Activated CD4-positive, alpha-beta memory T cell treated with anti-CD3 and anti-CD28 coated beads for 36 hours (primary cell): ENCODE data around the gene NSG2. TPM values are rescaled to one million over a fixed set of nuclear protein-coding genes. Genes with fewer than 3 reads are reported as not detected.
"Not testable (repeated sequence)": the region's sequence is repeated elsewhere in the genome, so short reads cannot be mapped to it uniquely, and the experiment has no call there.

Experiments
- CTCF ChIA-PET: fragments of 350-600 bp; sonication (Branson Sonifier 250); formaldehyde crosslinking; loops from one replicate; lab custom pipeline; 2021; ENCODE audit warnings: antibody characterized with exemption, inconsistent platforms; lab: Charles Lee
- POLR2A ChIA-PET: fragments of 350-600 bp; sonication (Branson Sonifier 250); formaldehyde crosslinking; loops from one replicate; lab custom pipeline; 2021; ENCODE audit warnings: antibody characterized with exemption; lab: Charles Lee
- DNase-seq: peaks from one replicate; pipeline ENCODE4 v3.0.0-alpha.2; 2020
- H3K27ac Mint-ChIP-seq: one replicate; pipeline ENCODE4 v1.8.0; 2021; ENCODE audit warnings: mixed read lengths
- H3K27me3 Mint-ChIP-seq: one replicate; pipeline ENCODE4 v1.8.0; 2021; ENCODE audit warnings: mixed read lengths
- H3K36me3 Mint-ChIP-seq: one replicate; pipeline ENCODE4 v1.8.0; 2021; ENCODE audit warnings: mixed read lengths
- H3K4me1 Mint-ChIP-seq: one replicate; pipeline ENCODE4 v1.8.0; 2021; ENCODE audit warnings: low read depth, mixed read lengths
- H3K4me3 Mint-ChIP-seq: one replicate; pipeline ENCODE4 v1.8.0; 2021; ENCODE audit warnings: mild to moderate bottlenecking, mixed read lengths
- H3K9me3 Mint-ChIP-seq: one replicate; pipeline ENCODE4 v1.8.0; 2021; ENCODE audit warnings: mixed read lengths
- intact Hi-C: fragments of 100-400 bp; cut with micrococcal nuclease; formaldehyde crosslinking; loops from one replicate; pipeline ENCODE4 v1.15.1; 2023
- total RNA-seq, 2 experiments: library from RNA; stranded (reverse); gene quantifications; one replicate each; pipeline ENCODE4 v1.2.3, GENCODE V29; 2021

The NSG2 gene
- total RNA-seq, result not detected

- DNase-seq, result peak; percentile 59
- H3K27me3 Mint-ChIP-seq, result peaks cover 21% of the 10 kb centered on the region
- ChIA-PET POLR2A (no interaction called here), CTCF (interaction anchor here (1.5 kb wide), 1 partner anchor 266 kb away, joined by 8 read pairs; no protein-coding TSS in a partner anchor)
- no peak within 1 kb of the TSS for H3K4me3 Mint-ChIP-seq
- intact Hi-C loops, result no loop called here
- H3K4me1 Mint-ChIP-seq, result no peaks in the 10 kb centered on the region
- H3K9me3 Mint-ChIP-seq, result no peaks in the 10 kb centered on the region
- H3K27ac Mint-ChIP-seq, result no peak within 1 kb of the TSS
- no peaks in the 10 kb centered on the region for H3K36me3 Mint-ChIP-seq
Measured at GRCh38 chr5:174045470-174046025, at the start of gene NSG2. TSS of gene NSG2 (plus strand) at chr5:174045706. CDS start at chr5:174046756, 1,050 bp downstream.

GRCh38 chr5:173997331-173997730, 48.2 kb upstream of the NSG2 start:
- H3K27me3 Mint-ChIP-seq, result peaks cover 19% of the 10 kb centered on the region
- intact Hi-C loops, result no loop called here
- H3K36me3 Mint-ChIP-seq, result no peaks in the 10 kb centered on the region
- no peak for DNase-seq
- ChIA-PET CTCF (no interaction called here), POLR2A (no interaction called here)
- no peaks in the 10 kb centered on the region for H3K4me1 Mint-ChIP-seq
- no peak overlapping the region for H3K4me3 Mint-ChIP-seq
- H3K9me3 Mint-ChIP-seq, result no peaks in the 10 kb centered on the region
- no peak overlapping the region for H3K27ac Mint-ChIP-seq

- DNase-seq, result no peak
Measured at GRCh38 chr5:173998531-173998930, 47.0 kb upstream of the NSG2 start.

GRCh38 chr5:174000076-174000475, 45.4 kb upstream of the NSG2 start:
- no peak overlapping the region for H3K27ac Mint-ChIP-seq
- no peak overlapping the region for H3K4me3 Mint-ChIP-seq
- no peaks in the 10 kb centered on the region for H3K4me1 Mint-ChIP-seq
- H3K9me3 Mint-ChIP-seq, result no peaks in the 10 kb centered on the region
- DNase-seq, result no peak
- H3K36me3 Mint-ChIP-seq, result no peaks in the 10 kb centered on the region
- H3K27me3 Mint-ChIP-seq, result peaks cover 18% of the 10 kb centered on the region
- intact Hi-C loops, result no loop called here
- ChIA-PET CTCF (no interaction called here), POLR2A (no interaction called here)

More at GRCh38 chr5:173998531-173998930, 47.0 kb upstream of the NSG2 start:
- intact Hi-C loops, result no loop called here
- Mint-ChIP-seq H3K36me3 (no peaks in the 10 kb centered on the region), H3K4me1 (no peaks in the 10 kb centered on the region), H3K4me3 (no peak overlapping the region), H3K9me3 (no peaks in the 10 kb centered on the region), H3K27ac (no peak overlapping the region), H3K27me3 (peaks cover 20% of the 10 kb centered on the region)
- ChIA-PET CTCF (no interaction called here), POLR2A (no interaction called here)

- Mint-ChIP-seq H3K4me3 (no peak overlapping the region), H3K9me3 (no peaks in the 10 kb centered on the region), H3K27ac (no peak overlapping the region), H3K4me1 (no peaks in the 10 kb centered on the region), H3K36me3 (no peaks in the 10 kb centered on the region), H3K27me3 (peaks cover 8% of the 10 kb centered on the region)
- no peak for DNase-seq
- POLR2A ChIA-PET, result no interaction called here
- intact Hi-C loops, result no loop called here
- CTCF ChIA-PET, result no interaction called here
Measured at GRCh38 chr5:174003795-174004194, 41.7 kb upstream of the NSG2 start.

- intact Hi-C loops, result no loop called here
- Mint-ChIP-seq H3K4me1 (no peaks in the 10 kb centered on the region), H3K9me3 (no peaks in the 10 kb centered on the region)
Measured at GRCh38 chr5:174008922-174009321, 36.6 kb upstream of the NSG2 start.

GRCh38 chr5:174010365-174010764, 35.1 kb upstream of the NSG2 start:
- intact Hi-C loops, result no loop called here
- DNase-seq, result no peak
- Mint-ChIP-seq H3K4me3 (no peak overlapping the region), H3K4me1 (no peaks in the 10 kb centered on the region), H3K27ac (no peak overlapping the region), H3K9me3 (no peaks in the 10 kb centered on the region), H3K27me3 (peaks cover 6% of the 10 kb centered on the region), H3K36me3 (no peaks in the 10 kb centered on the region)
- CTCF ChIA-PET, result no interaction called here
- POLR2A ChIA-PET, result no interaction called here

More at GRCh38 chr5:174008922-174009321, 36.6 kb upstream of the NSG2 start:
- Mint-ChIP-seq H3K27ac (no peak overlapping the region), H3K27me3 (peaks cover 6% of the 10 kb centered on the region), H3K36me3 (no peaks in the 10 kb centered on the region), H3K4me3 (no peak overlapping the region)
- POLR2A ChIA-PET, result no interaction called here
- CTCF ChIA-PET, result no interaction called here
- DNase-seq, result no peak

GRCh38 chr5:174011441-174011840, 34.1 kb upstream of the NSG2 start:
- ChIA-PET POLR2A (no interaction called here), CTCF (no interaction called here)
- Mint-ChIP-seq H3K4me3 (no peak overlapping the region), H3K9me3 (no peaks in the 10 kb centered on the region), H3K4me1 (no peaks in the 10 kb centered on the region), H3K27me3 (peaks cover 2% of the 10 kb centered on the region), H3K36me3 (no peaks in the 10 kb centered on the region), H3K27ac (no peak overlapping the region)
- intact Hi-C loops, result no loop called here
- DNase-seq, result no peak

GRCh38 chr5:174020069-174020927, 25.2 kb upstream of the NSG2 start:
- peak; percentile 17 for DNase-seq
- CTCF ChIA-PET, result interaction anchor here (2.3 kb wide), 1 partner anchor 292 kb away, joined by 7 read pairs; no protein-coding TSS in a partner anchor
- intact Hi-C loops, result loop anchor here (5.0 kb wide), 1 partner anchor 292 kb away; no protein-coding TSS in a partner anchor
- H3K9me3 Mint-ChIP-seq, H3K36me3 Mint-ChIP-seq, H3K4me3 Mint-ChIP-seq, H3K27ac Mint-ChIP-seq, POLR2A ChIA-PET, H3K4me1 Mint-ChIP-seq: not testable (repeated sequence)
- peaks cover 29% of the 10 kb centered on the region for H3K27me3 Mint-ChIP-seq

GRCh38 chr5:174020928-174021304, 24.6 kb upstream of the NSG2 start:
- POLR2A ChIA-PET, result no interaction called here
- H3K27me3 Mint-ChIP-seq, result peaks cover 30% of the 10 kb centered on the region
- H3K36me3 Mint-ChIP-seq, result no peaks in the 10 kb centered on the region
- CTCF ChIA-PET, result interaction anchor here (2.3 kb wide), 1 partner anchor 291 kb away, joined by 7 read pairs; no protein-coding TSS in a partner anchor
- intact Hi-C loops, result loop anchor here (5.0 kb wide), 1 partner anchor 291 kb away; no protein-coding TSS in a partner anchor
- H3K9me3 Mint-ChIP-seq, result no peaks in the 10 kb centered on the region
- no peak for DNase-seq
- no peak overlapping the region for H3K4me3 Mint-ChIP-seq
- H3K4me1 Mint-ChIP-seq, result no peaks in the 10 kb centered on the region
- H3K27ac Mint-ChIP-seq, result no peak overlapping the region

- DNase-seq, result no peak
- H3K36me3 Mint-ChIP-seq, result no peaks in the 10 kb centered on the region
- H3K9me3 Mint-ChIP-seq, result no peaks in the 10 kb centered on the region
- H3K27me3 Mint-ChIP-seq, result peaks cover 31% of the 10 kb centered on the region
- H3K4me3 Mint-ChIP-seq, result no peak overlapping the region
- CTCF ChIA-PET, result no interaction called here
- POLR2A ChIA-PET, result no interaction called here
- intact Hi-C loops, result loop anchor here (5.0 kb wide), 1 partner anchor 290 kb away; no protein-coding TSS in a partner anchor
- H3K4me1 Mint-ChIP-seq, result no peaks in the 10 kb centered on the region
- no peak overlapping the region for H3K27ac Mint-ChIP-seq
Measured at GRCh38 chr5:174022384-174023095, 23.0 kb upstream of the NSG2 start.

GRCh38 chr5:174030286-174030685, 15.2 kb upstream of the NSG2 start:
- H3K27me3 Mint-ChIP-seq, result peaks cover 7% of the 10 kb centered on the region
- H3K27ac Mint-ChIP-seq, result no peak overlapping the region
- no peaks in the 10 kb centered on the region for H3K4me1 Mint-ChIP-seq
- no peak overlapping the region for H3K4me3 Mint-ChIP-seq
- intact Hi-C loops, result no loop called here
- H3K9me3 Mint-ChIP-seq, result peaks cover 27% of the 10 kb centered on the region
- DNase-seq, result no peak
- ChIA-PET CTCF (no interaction called here), POLR2A (no interaction called here)
- H3K36me3 Mint-ChIP-seq, result no peaks in the 10 kb centered on the region
